CD4-positive, alpha-beta T cell (primary cell): ENCODE measurements around the gene BABAM2. TPM values are rescaled to one million over a fixed set of nuclear protein-coding genes. Genes with fewer than 3 reads are reported as not detected.

Experiments
- ATAC-seq: fragments of 200-7000 bp; cut with Tn5 transposase; one replicate; pipeline ENCODE4 v1.10.0; 2022; ENCODE audit warnings: mild to moderate bottlenecking; ENCODE audit not compliant: poor library complexity
- CTCF ChIA-PET: fragments of 350-600 bp; sonication (Branson Sonifier 250); formaldehyde crosslinking; loops from one replicate; lab custom pipeline; 2021; ENCODE audit warnings: antibody characterized with exemption, inconsistent platforms; lab: Charles Lee
- POLR2A ChIA-PET: fragments of 350-600 bp; sonication (Branson Sonifier 250); formaldehyde crosslinking; loops from one replicate; lab custom pipeline; 2021; ENCODE audit warnings: antibody characterized with exemption, inconsistent platforms; lab: Charles Lee
- DNase-seq, 14 experiments: peaks; one replicate each; pipeline ENCODE4 v3.0.0-alpha.2; 2013 to 2020; ENCODE audit warnings: mixed read lengths in 2 of 14
- H3K27ac ChIP-seq, 2 donors: one replicate each; pipeline versions ENCODE4 v1.5.1 to v1.7.0; 2013; ENCODE audit warnings: low read length in 2 of 2, low read depth in 1 of 2, mild to moderate bottlenecking in 1 of 2
- H3K27me3 ChIP-seq, 2 experiments: 1 replicate in 1 of 2; 2 replicates in 1 of 2; pipeline versions ENCODE4 v1.6.1 to v1.7.0; 2013; ENCODE audit warnings: low read length in 2 of 2, control low read depth in 1 of 2, mild to moderate bottlenecking in 1 of 2, moderate library complexity in 1 of 2; ENCODE audit not compliant: insufficient read depth in 2 of 2, control insufficient read depth in 1 of 2
- H3K36me3 ChIP-seq: one replicate; pipeline ENCODE4 v1.6.1; 2013; ENCODE audit warnings: low read length, control low read depth; ENCODE audit not compliant: insufficient read depth
- H3K4me1 ChIP-seq: one replicate; pipeline ENCODE4 v1.6.1; 2013; ENCODE audit warnings: low read length, control low read depth; ENCODE audit not compliant: insufficient read depth
- H3K4me3 ChIP-seq: one replicate; pipeline ENCODE4 v1.5.1; 2013; ENCODE audit warnings: mild to moderate bottlenecking, low read length, moderate library complexity
- H3K9me3 ChIP-seq, 2 experiments: 1 replicate in 1 of 2; 2 replicates in 1 of 2; pipeline versions ENCODE4 v1.6.1 to v1.7.0; 2013; ENCODE audit warnings: low read length in 2 of 2, mild to moderate bottlenecking in 2 of 2, control low read depth in 1 of 2, moderate library complexity in 1 of 2; ENCODE audit not compliant: control insufficient read depth in 1 of 2, insufficient read depth in 1 of 2
- H3K27ac Mint-ChIP-seq: one replicate; pipeline ENCODE4 v1.8.0; 2020; ENCODE audit warnings: mixed read lengths
- H3K27me3 Mint-ChIP-seq: one replicate; pipeline ENCODE4 v1.8.0; 2021; ENCODE audit warnings: mixed read lengths
- H3K36me3 Mint-ChIP-seq: one replicate; pipeline ENCODE4 v1.8.0; 2021; ENCODE audit warnings: low read depth, mixed read lengths
- H3K4me1 Mint-ChIP-seq: one replicate; pipeline ENCODE4 v1.8.0; 2021; ENCODE audit warnings: low read depth, mixed read lengths
- H3K4me3 Mint-ChIP-seq: one replicate; pipeline ENCODE4 v1.8.0; 2020; ENCODE audit warnings: mild to moderate bottlenecking, mixed read lengths
- H3K9me3 Mint-ChIP-seq: one replicate; pipeline ENCODE4 v1.8.0; 2020; ENCODE audit warnings: mixed read lengths
- CTCF ChIP-seq: fragments of 200-600 bp; IDR thresholded peaks from one replicate; pipeline ENCODE4 v1.8.0; 2022; ENCODE audit warnings: antibody characterized with exemption, mild to moderate bottlenecking
- intact Hi-C, 2 experiments: fragments of 100-400 bp; cut with DNase I in 1 of 2; cut with micrococcal nuclease in 1 of 2; formaldehyde crosslinking; loops; one replicate each; pipeline versions ENCODE4 v1.15.1 to v1.9.0; 2023 to 2025; cut with DNase I, micrococcal nuclease
- polyA plus RNA-seq, 2 donors: library from polyadenylated mRNA; unstranded; fragments of 120-200 nt; gene quantifications; one replicate each; pipeline ENCODE4 v1.2.1, GENCODE V29; 2013
- total RNA-seq, 174 experiments: library from RNA in 2 of 174; stranded (reverse) in 2 of 174; gene quantifications; one replicate each; pipeline ENCODE4 v1.2.3 and lab custom pipeline; 2021 to 2026

BABAM2 gene
- 10 to 100 TPM; 29.2 to 32.8 TPM for total RNA-seq
- polyA plus RNA-seq (2013, experiment 1 of 2): 29.1 TPM
- 32.1 TPM for polyA plus RNA-seq (2013, experiment 2 of 2)
- total RNA-seq (lab: John Stamatoyannopoulos, UW): 5.7 to 43.9 (median 17.3) reads per million in 172 experiments

GRCh38 chr2:27890146-27890923 lies at the start of gene BABAM2, which contains the start of gene RBKS:
TSS of gene BABAM2 (plus strand) at chr2:27890729. CDS start at chr2:27894557, 3,828 bp downstream.
TSS of gene RBKS (minus strand) at chr2:27890387. CDS start at chr2:27890345, 42 bp downstream.
- H3K36me3 Mint-ChIP-seq: peaks cover 36% of the 10 kb centered on the region
- H3K4me3 ChIP-seq: peak within 1 kb of the TSS; percentile 79
- no peaks in the 10 kb centered on the region for H3K9me3 ChIP-seq
- H3K4me1 Mint-ChIP-seq: peaks cover 59% of the 10 kb centered on the region
- ChIA-PET CTCF (no interaction called here), POLR2A (interaction anchor here (0.6 to 1.5 kb wide), 14 partner anchors 27 to 1226 kb away, joined by 3 to 10 read pairs (median 3); partner anchors contain the start of genes ATRAID, CCDC121, GPN1 and MRPL33)
- H3K27ac ChIP-seq: peak within 1 kb of the TSS; percentile 96 to 99
- intact Hi-C loops: loop anchor here (1.0 to 10.0 kb wide), 9 partner anchors 77 to 1858 kb away; partner anchors contain the start of genes MRPL33 (in 2 of the 2), FOSL2 (in 1 of the 2), IFT172 (in 1 of the 2) and RAB10 (in 1 of the 2)
- no peaks in the 10 kb centered on the region for H3K27me3 ChIP-seq
- peak; percentile 73 for ATAC-seq
- H3K36me3 ChIP-seq: no peaks in the 10 kb centered on the region
- peaks cover 23% of the 10 kb centered on the region for H3K4me1 ChIP-seq
- peak within 1 kb of the TSS; percentile 100 for H3K27ac Mint-ChIP-seq
- no peaks in the 10 kb centered on the region for H3K9me3 Mint-ChIP-seq
- H3K4me3 Mint-ChIP-seq: peak within 1 kb of the TSS; percentile 97
- peaks cover 6% of the 10 kb centered on the region for H3K27me3 Mint-ChIP-seq
- peak; percentile 83 to 98 (median 90) for DNase-seq
- no peak for TF ChIP-seq CTCF

GRCh38 chr2:27842894-27843293 lies 47.6 kb upstream of the BABAM2 start:
- H3K27ac Mint-ChIP-seq: no peak overlapping the region
- ChIA-PET POLR2A (no interaction called here), CTCF (no interaction called here)
- H3K9me3 Mint-ChIP-seq: no peaks in the 10 kb centered on the region
- H3K36me3 Mint-ChIP-seq: no peaks in the 10 kb centered on the region
- no peak for TF ChIP-seq CTCF
- Histone ChIP-seq H3K9me3 (no peaks in the 10 kb centered on the region), H3K27ac (no peak overlapping the region), H3K27me3 (no peaks in the 10 kb centered on the region), H3K4me1 (no peaks in the 10 kb centered on the region), H3K36me3 (no peaks in the 10 kb centered on the region), H3K4me3 (no peak overlapping the region)
- no peak for ATAC-seq
- intact Hi-C loops: no loop called here
- H3K27me3 Mint-ChIP-seq: no peaks in the 10 kb centered on the region
- no peaks in the 10 kb centered on the region for H3K4me1 Mint-ChIP-seq
- no peak overlapping the region for H3K4me3 Mint-ChIP-seq
- no peak for DNase-seq

- no peaks in the 10 kb centered on the region for H3K4me1 Mint-ChIP-seq
- POLR2A ChIA-PET: no interaction called here
Observed at GRCh38 chr2:27843992-27844391, 46.5 kb upstream of the BABAM2 start.

More at GRCh38 chr2:27843992-27844391, 46.5 kb upstream of the BABAM2 start:
- CTCF ChIA-PET: interaction anchor here (0.7 kb wide), 1 partner anchor 11 kb away, joined by 3 read pairs; no protein-coding TSS in a partner anchor
- TF ChIP-seq CTCF: no peak
- Histone ChIP-seq H3K9me3 (no peaks in the 10 kb centered on the region), H3K4me3 (no peak overlapping the region), H3K4me1 (no peaks in the 10 kb centered on the region), H3K36me3 (no peaks in the 10 kb centered on the region), H3K27me3 (no peaks in the 10 kb centered on the region), H3K27ac (no peak overlapping the region)
- H3K36me3 Mint-ChIP-seq: no peaks in the 10 kb centered on the region
- no peaks in the 10 kb centered on the region for H3K9me3 Mint-ChIP-seq
- H3K27ac Mint-ChIP-seq: no peak overlapping the region
- ATAC-seq (no peak), DNase-seq (no peak)
- H3K4me3 Mint-ChIP-seq: no peak overlapping the region
- intact Hi-C loops: no loop called here
- no peaks in the 10 kb centered on the region for H3K27me3 Mint-ChIP-seq
